HCT116 (cell line): ENCODE results near the gene TMEM120A. TPM values are rescaled to one million over a fixed set of nuclear protein-coding genes. Genes with fewer than 3 reads are reported as not detected.

Experiments used
- ATAC-seq: fragments of 200-7000 bp; cut with Tn5 transposase; 2 replicates; pipeline ENCODE4 v1.9.1; 2020; ENCODE audit warnings: mild to moderate bottlenecking, moderate library complexity
- Bru-seq: library from RNA; stranded (reverse); fragments of 400-500 nt; gene quantifications from one replicate; lab custom pipeline; 2021; lab: Mats Ljungman, UMichigan
- BruChase-seq, 2 experiments: library from RNA; stranded (reverse); fragments of 400-500 nt; gene quantifications; one replicate each; lab custom pipeline; 2021; lab: Mats Ljungman, UMichigan
- BruUV-seq: library from RNA; stranded (reverse); fragments of 400-500 nt; replicated peaks from 2 replicates; lab custom pipeline; 2021; lab: Mats Ljungman, UMichigan
- CTCF ChIA-PET: fragments of 300-600 bp; sonication (Branson Sonifier 250); formaldehyde crosslinking; loops from one replicate; lab custom pipeline; 2021; ENCODE audit warnings: antibody characterized with exemption; lab: Charles Lee
- POLR2A ChIA-PET: fragments of 300-600, 350-600 bp; sonication (Branson Sonifier 250); formaldehyde crosslinking; loops from one replicate; lab custom pipeline; 2021; ENCODE audit warnings: antibody characterized with exemption; lab: Charles Lee
- RAD21 ChIA-PET, 2 experiments: fragments of 300-600 bp; sonication (Branson Sonifier 250); formaldehyde crosslinking; loops; one replicate each; lab custom pipeline; 2023; ENCODE audit warnings: low total read pairs in 2 of 2; ENCODE audit not compliant: uncharacterized antibody in 2 of 2, unreplicated experiment in 2 of 2, low non-redundant PET in 1 of 2; lab: Charles Lee
- DNase-seq: peaks from one replicate; pipeline ENCODE4 v3.0.0-alpha.2; 2010; ENCODE audit warnings: low read depth, low spot score
- H2AFZ ChIP-seq: fragments of 200-600 bp; shearing (Covaris generic), sonication (generic); 2 replicates; pipeline ENCODE4 v1.6.1; 2017; ENCODE audit warnings: low read depth, mixed run types, mixed read lengths, antibody characterized with exemption, low read length; ENCODE audit not compliant: poor library complexity, severe bottlenecking
- H3K27ac ChIP-seq: 2 replicates; pipeline ENCODE4 v1.5.1; 2012; ENCODE audit warnings: low read depth, low read length
- H3K27me3 ChIP-seq: fragments of 200-600 bp; sonication (generic); 2 replicates; pipeline ENCODE4 v1.6.1; 2016; ENCODE audit warnings: mixed run types, low read length, mixed read lengths; ENCODE audit not compliant: insufficient read depth
- H3K36me3 ChIP-seq, 2 experiments: fragments of 200-500 bp in 1 of 2; fragments of 200-600 bp in 1 of 2; sonication (Bioruptor generic) in 1 of 2; sonication (generic) in 1 of 2; 2 replicates each; pipeline versions ENCODE4 v1.5.1 to v1.6.1; 2014 to 2016; ENCODE audit warnings: low read length in 2 of 2, inconsistent platforms in 1 of 2, mixed read lengths in 1 of 2, mixed run types in 1 of 2; ENCODE audit not compliant: insufficient read depth in 2 of 2, control insufficient read depth in 1 of 2
- H3K4me1 ChIP-seq, 2 experiments: fragments of 200-600 bp in 1 of 2; sonication (generic) in 1 of 2; 2 replicates each; pipeline versions ENCODE4 v1.5.1 to v1.6.1; 2012 to 2017; ENCODE audit warnings: low read length in 2 of 2, inconsistent platforms in 1 of 2, mild to moderate bottlenecking in 1 of 2, mixed read lengths in 1 of 2, mixed run types in 1 of 2, moderate library complexity in 1 of 2; ENCODE audit not compliant: insufficient read depth in 2 of 2, control insufficient read depth in 1 of 2
- H3K4me2 ChIP-seq: fragments of 200-600 bp; sonication (generic); 2 replicates; pipeline ENCODE4 v1.6.1; 2017; ENCODE audit warnings: mixed run types, low read length, mixed read lengths
- H3K4me3 ChIP-seq, 2 experiments: fragments of 200-600 bp in 1 of 2; sonication (generic) in 1 of 2; replicated peaks in 1 of 2; 2 replicates each; pipeline ENCODE4 v1.5.1; 2011 to 2016; ENCODE audit warnings: low read length in 2 of 2, control low read depth in 1 of 2, low read depth in 1 of 2, mild to moderate bottlenecking in 1 of 2, mixed read lengths in 1 of 2, mixed run types in 1 of 2
- H3K79me2 ChIP-seq: fragments of 200-600 bp; sonication (generic); 2 replicates; pipeline ENCODE4 v1.6.1; 2017; ENCODE audit warnings: mild to moderate bottlenecking, mixed run types, low read length, moderate library complexity, mixed read lengths; ENCODE audit not compliant: insufficient read depth
- H3K9ac ChIP-seq: fragments of 200-600 bp; sonication (generic); 2 replicates; pipeline ENCODE4 v1.6.1; 2016; ENCODE audit warnings: low read length, mixed read lengths
- H3K9me2 ChIP-seq: fragments of 200-600 bp; sonication (generic), shearing (Covaris generic); 2 replicates; pipeline ENCODE4 v1.6.1; 2017; ENCODE audit warnings: mixed run types, mild to moderate bottlenecking, moderate library complexity; ENCODE audit not compliant: insufficient read depth
- H3K9me3 ChIP-seq, 2 experiments: fragments of 200-500 bp in 1 of 2; fragments of 200-600 bp in 1 of 2; sonication (Bioruptor generic) in 1 of 2; sonication (generic) in 1 of 2; 2 replicates each; pipeline ENCODE4 v1.6.1; 2014 to 2017; ENCODE audit warnings: low read length in 2 of 2, mixed read lengths in 2 of 2, inconsistent platforms in 1 of 2, low read depth in 1 of 2, mild to moderate bottlenecking in 1 of 2, mixed run types in 1 of 2, moderate library complexity in 1 of 2; ENCODE audit not compliant: control insufficient read depth in 1 of 2, insufficient read depth in 1 of 2
- H4K20me1 ChIP-seq: fragments of 200-600 bp; sonication (generic), shearing (Covaris generic); 2 replicates; pipeline ENCODE4 v1.6.1; 2017; ENCODE audit warnings: mixed run types, mild to moderate bottlenecking, moderate library complexity; ENCODE audit not compliant: insufficient read depth
- ATF3 ChIP-seq: IDR thresholded peaks from 2 replicates; pipeline ENCODE4 v1.6.1; 2012
- CBX3 ChIP-seq: IDR thresholded peaks from 2 replicates; pipeline ENCODE4 v1.6.1; 2012; ENCODE audit warnings: low read depth
- CTCF ChIP-seq, 3 experiments: fragments of 200-600 bp in 1 of 3; sonication (generic) in 1 of 3; IDR thresholded peaks in 2 of 3; conservative IDR thresholded peaks in 1 of 3; 2 replicates each; pipeline ENCODE4 v1.5.1; 2012 to 2017; ENCODE audit warnings: low read depth in 2 of 3, low read length in 2 of 3, antibody characterized with exemption in 1 of 3, borderline replicate concordance in 1 of 3, control low read depth in 1 of 3, mild to moderate bottlenecking in 1 of 3, mixed read lengths in 1 of 3, mixed run types in 1 of 3, moderate library complexity in 1 of 3; ENCODE audit not compliant: insufficient read depth in 1 of 3
- EGR1 ChIP-seq: IDR thresholded peaks from 2 replicates; pipeline ENCODE4 v1.6.1; 2012; ENCODE audit warnings: low read depth
- ELF1 ChIP-seq: IDR thresholded peaks from 2 replicates; pipeline ENCODE4 v1.6.1; 2012; ENCODE audit warnings: low read depth, borderline replicate concordance
- EZH2phosphoT487 ChIP-seq: fragments of 200-600 bp; IDR thresholded peaks from 2 replicates; pipeline ENCODE4 v1.6.1; 2018; ENCODE audit warnings: antibody characterized with exemption, borderline replicate concordance
- FOSL1 ChIP-seq: IDR thresholded peaks from 2 replicates; pipeline ENCODE4 v1.6.1; 2012; ENCODE audit warnings: low read depth
- JUND ChIP-seq: IDR thresholded peaks from 2 replicates; pipeline ENCODE4 v1.6.1; 2012
- MAX ChIP-seq: IDR thresholded peaks from 2 replicates; pipeline ENCODE4 v1.6.1; 2012
- POLR2AphosphoS5 ChIP-seq: IDR thresholded peaks from 2 replicates; pipeline ENCODE4 v1.6.1; 2011; ENCODE audit warnings: mild to moderate bottlenecking, low read depth, low read length, moderate library complexity
- REST ChIP-seq: IDR thresholded peaks from 2 replicates; pipeline ENCODE4 v1.6.1; 2012; ENCODE audit warnings: low read depth
- SIN3A ChIP-seq: IDR thresholded peaks from 2 replicates; pipeline ENCODE4 v1.6.1; 2012; ENCODE audit warnings: low read depth
- SP1 ChIP-seq: IDR thresholded peaks from 2 replicates; pipeline ENCODE4 v1.6.1; 2012; ENCODE audit warnings: low read depth
- SRF ChIP-seq: IDR thresholded peaks from 2 replicates; pipeline ENCODE4 v1.6.1; 2012; ENCODE audit warnings: low read depth
- ZBTB33 ChIP-seq: IDR thresholded peaks from 2 replicates; pipeline ENCODE4 v1.6.1; 2011; ENCODE audit warnings: mild to moderate bottlenecking, low read length, moderate library complexity; ENCODE audit not compliant: insufficient replicate concordance; ENCODE audit errors: extremely low read depth
- ZFX ChIP-seq: fragments of 450-650 bp; IDR thresholded peaks from 2 replicates; pipeline ENCODE4 v1.6.1; 2017
- ZNF274 ChIP-seq: fragments of 200-500 bp; sonication (Bioruptor generic); IDR thresholded peaks from 2 replicates; pipeline ENCODE4 v1.6.1; 2014; ENCODE audit warnings: mild to moderate bottlenecking, low read depth, low read length, inconsistent platforms
- intact Hi-C: fragments of 100-400 bp; cut with micrococcal nuclease; formaldehyde crosslinking; loops from 2 replicates; pipeline ENCODE4 v1.10.0; 2022
- long read RNA-seq: library from polyadenylated mRNA; unstranded; transcript quantifications from one replicate; pipeline ENCODE4 v2.0.0, GENCODE V29; 2021; ENCODE audit not compliant: unreplicated experiment
- polyA plus RNA-seq: library from polyadenylated mRNA; unstranded; fragments of >200 nt; gene quantifications from 2 replicates; pipeline ENCODE4 v1.2.1, GENCODE V29; 2012; ENCODE audit warnings: missing spikeins
- total RNA-seq: library from RNA; stranded (reverse); gene quantifications from one replicate; pipeline ENCODE4 v1.2.1, GENCODE V29; 2021; ENCODE audit not compliant: unreplicated experiment

TMEM120A gene
- total RNA-seq (25.9 TPM), Bru-seq, nascent RNA (percentile 44 among the genes with signal in this experiment), BruChase-seq, experiment 1, labeled RNA remaining after a 6-hour chase (percentile 63 among the genes with signal in this experiment), BruChase-seq, experiment 2, labeled RNA remaining after a 2-hour chase (percentile 54 among the genes with signal in this experiment)
- polyA plus RNA-seq = 38.7 and 46.3 TPM in 2 replicates
- long read RNA-seq, transcript TMEM120A-214 (12 exons, 1,456 nt) = major isoform, 19 of 28 reads
- long read RNA-seq, partial matches to known transcripts = 1 of 28 reads
- long read RNA-seq, other reads (novel, unspliced or antisense) = 8 of 28 reads

- Histone ChIP-seq H2AFZ (peak within 1 kb of the TSS; percentile 26), H3K27me3 (no peaks in the 10 kb centered on the region), H3K9me3 (no peaks in the 10 kb centered on the region), H3K27ac (peak within 1 kb of the TSS; percentile 57), H4K20me1 (no peaks in the 10 kb centered on the region), H3K4me3 (peak within 1 kb of the TSS; percentile 75 to 82), H3K79me2 (no peaks in the 10 kb centered on the region), H3K4me2 (peak within 1 kb of the TSS; percentile 98), H3K9ac (peak within 1 kb of the TSS; percentile 69), H3K4me1 (peaks cover 23 to 38% of the 10 kb centered on the region in 2 experiments; a peak in 3 of 4 replicates), H3K9me2 (no peaks in the 10 kb centered on the region), H3K36me3 (no peaks in the 10 kb centered on the region)
- ChIA-PET POLR2A (interaction anchor here (0.9 kb wide), 1 partner anchor 128 kb away, joined by 3 read pairs; no protein-coding TSS in a partner anchor), RAD21 (no interaction called here), CTCF (interaction anchor here (1.4 kb wide), 1 partner anchor 26 kb away, joined by 5 read pairs; no protein-coding TSS in a partner anchor)
- no TSS peak for BruUV-seq
- peak; percentile 91 for ATAC-seq
- intact Hi-C loops = no loop called here
- DNase-seq = peak; percentile 54
- no peak for TF ChIP-seq CBX3
- TF ChIP-seq MAX = 0 out of 2 replicates have a peak, but pooled peaks have one; percentile 37
- TF ChIP-seq POLR2AphosphoS5 = peak; percentile 80
- peak; percentile 79 for TF ChIP-seq SP1
- TF ChIP-seq ELF1 = no peak; the same call in 1 of the 2 replicates
- TF ChIP-seq ZNF274 = no peak
- no peak; the same call in 1 of the 2 replicates for TF ChIP-seq SIN3A
- no peak for TF ChIP-seq REST
- TF ChIP-seq ATF3 = no peak
- TF ChIP-seq EZH2phosphoT487 = no peak
- no peak for TF ChIP-seq ZBTB33
- no peak for TF ChIP-seq CTCF (IDR thresholded peaks at IDR 0.05 in 2 of 3, conservative IDR thresholded peaks at IDR 0.05 in 1 of 3; ENCODE audit: borderline replicate concordance in 1 of 3, insufficient read depth in 1 of 3, low read depth in 2 of 3, low read length in 2 of 3)
- no peak for TF ChIP-seq FOSL1
- no peak for TF ChIP-seq ZFX
- peak; percentile 87 for TF ChIP-seq EGR1
- TF ChIP-seq JUND = no peak
- no peak for TF ChIP-seq SRF
Observed at GRCh38 chr7:75994388-75995051, at the start of gene TMEM120A. TSS of gene TMEM120A (minus strand) at chr7:75994595. CDS start at chr7:75994570, 25 bp downstream.
